GM23338 (cell line): ENCODE data around the gene DDX39A. TPM values are rescaled to one million over a fixed set of nuclear protein-coding genes. Genes with fewer than 3 reads are reported as not detected.
"Not testable (repeated sequence)": the region's sequence is repeated elsewhere in the genome, so short reads cannot be mapped to it uniquely, and the experiment has no call there.

Experiments
- ATAC-seq: fragments of 200-7000 bp; cut with Tn5 transposase; 3 replicates; pipeline ENCODE4 v1.9.1; 2020
- DNase-seq: peaks from one replicate; pipeline ENCODE4 v3.0.0-alpha.2; 2015; ENCODE audit warnings: low spot score
- H2AFZ ChIP-seq: fragments of 200-600 bp; sonication (generic); 2 replicates; pipeline ENCODE4 v1.8.0; 2016; ENCODE audit warnings: antibody characterized with exemption, mild to moderate bottlenecking, moderate library complexity
- H3F3A ChIP-seq: fragments of 200-600 bp; sonication (generic); replicated peaks from 2 replicates; pipeline ENCODE4 v1.8.0; 2017; ENCODE audit warnings: antibody characterized with exemption, mixed run types, low read depth
- H3K27ac ChIP-seq: fragments of 200-600 bp; sonication (generic); 2 replicates; pipeline ENCODE4 v1.6.1; 2016; ENCODE audit warnings: low read depth
- H3K27me3 ChIP-seq: fragments of 200-600 bp; sonication (generic); 2 replicates; pipeline ENCODE4 v1.8.0; 2016; ENCODE audit warnings: mild to moderate bottlenecking, mixed run types, moderate library complexity; ENCODE audit not compliant: insufficient read depth
- H3K36me3 ChIP-seq: fragments of 200-600 bp; sonication (generic); 2 replicates; pipeline ENCODE4 v1.8.0; 2016; ENCODE audit warnings: mild to moderate bottlenecking; ENCODE audit not compliant: insufficient read depth
- H3K4me1 ChIP-seq: fragments of 200-600 bp; sonication (generic); 2 replicates; pipeline ENCODE4 v1.8.0; 2016; ENCODE audit warnings: mild to moderate bottlenecking, moderate library complexity; ENCODE audit not compliant: insufficient read depth
- H3K4me2 ChIP-seq: fragments of 200-600 bp; sonication (generic); 2 replicates; pipeline ENCODE4 v1.7.1; 2017; ENCODE audit warnings: mixed run types
- H3K4me3 ChIP-seq: fragments of 200-600 bp; sonication (generic); 2 replicates; pipeline ENCODE4 v1.6.1; 2016; ENCODE audit warnings: mixed run types
- H3K79me2 ChIP-seq: fragments of 200-600 bp; sonication (generic); replicated peaks from 2 replicates; pipeline ENCODE4 v1.8.0; 2017; ENCODE audit warnings: mild to moderate bottlenecking; ENCODE audit not compliant: insufficient read depth
- H3K9me2 ChIP-seq: fragments of 200-600 bp; sonication (generic); 2 replicates; pipeline ENCODE4 v1.8.0; 2017; ENCODE audit not compliant: insufficient read depth
- H4K20me1 ChIP-seq: fragments of 200-600 bp; sonication (generic); replicated peaks from 2 replicates; pipeline ENCODE4 v1.8.0; 2017; ENCODE audit warnings: mild to moderate bottlenecking; ENCODE audit not compliant: insufficient read depth
- H3K27ac Mint-ChIP-seq: 2 replicates; pipeline ENCODE4 v1.8.0; 2020; ENCODE audit warnings: inconsistent platforms, mild to moderate bottlenecking, moderate library complexity, mixed read lengths
- H3K27me3 Mint-ChIP-seq: 3 replicates; pipeline ENCODE4 v1.8.0; 2022; ENCODE audit warnings: low read depth, mild to moderate bottlenecking, moderate library complexity, mixed read lengths, inconsistent platforms; ENCODE audit not compliant: insufficient read depth, poor library complexity
- H3K36me3 Mint-ChIP-seq: 3 replicates; pipeline ENCODE4 v1.8.0; 2021; ENCODE audit warnings: low read depth, mild to moderate bottlenecking, inconsistent platforms, moderate library complexity, mixed read lengths
- H3K4me1 Mint-ChIP-seq: 3 replicates; pipeline ENCODE4 v1.8.0; 2020; ENCODE audit warnings: mild to moderate bottlenecking, inconsistent platforms, mixed read lengths
- H3K4me3 Mint-ChIP-seq: 3 replicates; pipeline ENCODE4 v1.8.0; 2021; ENCODE audit warnings: moderate library complexity, mild to moderate bottlenecking, inconsistent platforms, mixed read lengths
- H3K9me3 Mint-ChIP-seq: 3 replicates; pipeline ENCODE4 v1.8.0; 2020; ENCODE audit warnings: moderate library complexity, mild to moderate bottlenecking, inconsistent platforms, mixed read lengths
- CREB1 ChIP-seq: fragments of 250-450 bp; sonication (Bioruptor Pico); IDR thresholded peaks from 2 replicates; pipeline ENCODE4 v1.5.0; 2020; ENCODE audit warnings: low read depth, mild to moderate bottlenecking, moderate library complexity
- CTCF ChIP-seq, 2 experiments: fragments of 200-600 bp in 1 of 2; sonication (generic) in 1 of 2; conservative IDR thresholded peaks; 2 replicates each; pipeline versions ENCODE4 v1.5.1 to v1.6.1; 2016 to 2017; ENCODE audit warnings: antibody characterized with exemption in 2 of 2, low read depth in 2 of 2, mild to moderate bottlenecking in 2 of 2, moderate library complexity in 1 of 2
- ETS1 ChIP-seq: IDR thresholded peaks from 2 replicates; pipeline ENCODE4 v1.6.1; 2016; ENCODE audit warnings: antibody characterized with exemption
- EZH2phosphoT487 ChIP-seq: fragments of 200-600 bp; sonication (generic); IDR thresholded peaks from one replicate; pipeline ENCODE4 v1.8.1; 2018; ENCODE audit warnings: antibody characterized with exemption; ENCODE audit not compliant: unreplicated experiment
- NANOG ChIP-seq: IDR thresholded peaks from 2 replicates; pipeline ENCODE4 v1.6.1; 2016; ENCODE audit warnings: antibody characterized with exemption, borderline replicate concordance
- REST ChIP-seq: IDR thresholded peaks from one replicate; pipeline ENCODE4 v1.6.1; 2018; ENCODE audit warnings: antibody characterized with exemption; ENCODE audit not compliant: unreplicated experiment
- ZNF331 ChIP-seq: fragments of 250-450 bp; sonication (Bioruptor Pico); IDR thresholded peaks from 2 replicates; pipeline ENCODE4 v1.5.0; 2020; ENCODE audit warnings: low read depth, mild to moderate bottlenecking, moderate library complexity
- ZNF462 ChIP-seq: fragments of 250-450 bp; sonication (Bioruptor Pico); IDR thresholded peaks from 2 replicates; pipeline ENCODE4 v1.5.0; 2020; ENCODE audit warnings: mild to moderate bottlenecking, moderate library complexity
- polyA plus RNA-seq: library from polyadenylated mRNA; unstranded; fragments of >200 nt; fragmentation: Nextera tagmentation; extraction: Ambion mirVana; gene quantifications from 2 replicates; pipeline ENCODE4 v1.2.1, GENCODE V29; 2016
- total RNA-seq: library from RNA; depleted of rRNA; stranded (reverse); fragments of >200 nt; shearing (Covaris generic); gene quantifications from 2 replicates; pipeline ENCODE4 v1.2.3, GENCODE V29; 2014

The DDX39A gene
- total and polyA plus RNA-seq, 2 experiments from 2014 or later: 195 to 196 TPM

- no peak for TF ChIP-seq ZNF462
Measured at GRCh38 chr19:14459703-14460102, 40.6 kb upstream of the DDX39A start (continued).

- H3K4me2 ChIP-seq, H3K27me3 ChIP-seq, H4K20me1 ChIP-seq, H3K36me3 ChIP-seq, H3K9me3 Mint-ChIP-seq, H3K9me2 ChIP-seq, ATAC-seq, H3K79me2 ChIP-seq, H2AFZ ChIP-seq, H3K27ac Mint-ChIP-seq, H3K4me3 ChIP-seq, H3K4me1 ChIP-seq, H3K27ac ChIP-seq, H3K4me3 Mint-ChIP-seq, DNase-seq, H3K4me1 Mint-ChIP-seq: not testable (repeated sequence)
- peaks cover 14% of the 10 kb centered on the region for H3F3A ChIP-seq
- Mint-ChIP-seq H3K27me3 (peaks cover 12% of the 10 kb centered on the region), H3K36me3 (peaks cover 46% of the 10 kb centered on the region)
Measured at GRCh38 chr19:14452303-14452702, 33.2 kb upstream of the DDX39A start.

GRCh38 chr19:14450876-14451275 lies 31.7 kb upstream of the DDX39A start:
- Mint-ChIP-seq H3K4me1 (no peaks in the 10 kb centered on the region), H3K36me3 (peaks cover 58% of the 10 kb centered on the region), H3K27me3 (peaks cover 14% of the 10 kb centered on the region), H3K27ac (no peak overlapping the region), H3K4me3 (no peak overlapping the region), H3K9me3 (no peaks in the 10 kb centered on the region; the same call in 2 of the 3 replicates)
- Histone ChIP-seq H3K27me3 (no peaks in the 10 kb centered on the region), H2AFZ (no peak overlapping the region), H3K4me2 (no peak overlapping the region), H3K4me3 (no peak overlapping the region), H4K20me1 (no peaks in the 10 kb centered on the region), H3K9me2 (no peaks in the 10 kb centered on the region), H3F3A (peaks cover 14% of the 10 kb centered on the region), H3K27ac (no peak overlapping the region), H3K4me1 (no peaks in the 10 kb centered on the region), H3K79me2 (no peaks in the 10 kb centered on the region), H3K36me3 (peaks cover 20% of the 10 kb centered on the region)
- ATAC-seq (no peak), DNase-seq (no peak)
- no peak for TF ChIP-seq REST
- TF ChIP-seq CREB1 (CRISPR knock-in tag): no peak
- no peak for TF ChIP-seq CTCF (conservative IDR thresholded peaks at IDR 0.05; ENCODE audit: low read depth in 2 of 2)
- no peak for TF ChIP-seq ETS1
- TF ChIP-seq NANOG: no peak
- TF ChIP-seq ZNF331: no peak
- no peak for TF ChIP-seq EZH2phosphoT487
